ENCODE results near the gene CLSTN3. TPM values are rescaled to one million over a fixed set of nuclear protein-coding genes. Genes with fewer than 3 reads are reported as not detected.

CLSTN3 gene
- total RNA-seq, 3 donors from 2014 or later, result 16.4 to 23.5 (median 18.6) TPM

GRCh38 chr12:7155471-7156034, 25.4 kb downstream of the CLSTN3 start:
- Histone ChIP-seq H3K9me3 (no peaks in the 10 kb centered on the region), H3K36me3 (ENCODE audit: low read depth) (no peaks in the 10 kb centered on the region), H3K4me1 (ENCODE audit: low read depth) (no peaks in the 10 kb centered on the region), H3K4me3 (no peak overlapping the region)
- ATAC-seq (peak; percentile 16), DNase-seq (no peak)
- no peak for TF ChIP-seq CTCF (IDR thresholded peaks at IDR 0.05)
- intact Hi-C loops (cut with DNase I, micrococcal nuclease), result no loop called here

GRCh38 chr12:7156259-7157197, 26.4 kb downstream of the CLSTN3 start:
- ATAC-seq (no peak), DNase-seq (no peak)
- no peak overlapping the region for H3K4me3 ChIP-seq
- H3K9me3 ChIP-seq, result no peaks in the 10 kb centered on the region
- intact Hi-C loops (cut with DNase I, micrococcal nuclease), result no loop called here
- no peaks in the 10 kb centered on the region for H3K36me3 ChIP-seq (ENCODE audit: low read depth)
- H3K4me1 ChIP-seq (ENCODE audit: low read depth), result no peaks in the 10 kb centered on the region
- TF ChIP-seq CTCF (IDR thresholded peaks at IDR 0.05), result no peak

GRCh38 chr12:7157391-7157790, 27.2 kb downstream of the CLSTN3 start:
- ATAC-seq (no peak), DNase-seq (no peak)
- Histone ChIP-seq H3K36me3 (ENCODE audit: low read depth) (no peaks in the 10 kb centered on the region), H3K9me3 (no peaks in the 10 kb centered on the region), H3K4me3 (no peak overlapping the region), H3K4me1 (ENCODE audit: low read depth) (no peaks in the 10 kb centered on the region)
- TF ChIP-seq CTCF (IDR thresholded peaks at IDR 0.05), result no peak
- intact Hi-C loops (cut with DNase I, micrococcal nuclease), result no loop called here

GRCh38 chr12:7158781-7159609, 28.8 kb downstream of the CLSTN3 start:
- H3K4me1 ChIP-seq (ENCODE audit: low read depth), result no peaks in the 10 kb centered on the region
- DNase-seq (no peak), ATAC-seq (no peak)
- intact Hi-C loops (cut with DNase I, micrococcal nuclease), result no loop called here
- H3K36me3 ChIP-seq (ENCODE audit: low read depth), result no peaks in the 10 kb centered on the region
- H3K9me3 ChIP-seq, result no peaks in the 10 kb centered on the region
- TF ChIP-seq CTCF (IDR thresholded peaks at IDR 0.05), result no peak
- no peak overlapping the region for H3K4me3 ChIP-seq

- ATAC-seq (no peak), DNase-seq (no peak)
- Histone ChIP-seq H3K4me3 (no peak overlapping the region), H3K9me3 (no peaks in the 10 kb centered on the region), H3K36me3 (ENCODE audit: low read depth) (no peaks in the 10 kb centered on the region), H3K4me1 (ENCODE audit: low read depth) (no peaks in the 10 kb centered on the region)
- no peak for TF ChIP-seq CTCF (IDR thresholded peaks at IDR 0.05)
- intact Hi-C loops (cut with DNase I, micrococcal nuclease), result no loop called here
These were observed 30.0 kb downstream of the CLSTN3 start for GRCh38 chr12:7160183-7160582.

All from mucosa of descending colon (tissue), 3 donors.